Measurements from ENCODE around the gene MTFR1L. TPM values are rescaled to one million over a fixed set of nuclear protein-coding genes. Genes with fewer than 3 reads are reported as not detected.

MTFR1L gene
- total and polyA plus RNA-seq, 9 of the 15 experiments (the other 6 are each of a cell fraction or from before 2014, with no cell fraction given), result 41.4 to 98.5 (median 53.7) TPM

DNA sequence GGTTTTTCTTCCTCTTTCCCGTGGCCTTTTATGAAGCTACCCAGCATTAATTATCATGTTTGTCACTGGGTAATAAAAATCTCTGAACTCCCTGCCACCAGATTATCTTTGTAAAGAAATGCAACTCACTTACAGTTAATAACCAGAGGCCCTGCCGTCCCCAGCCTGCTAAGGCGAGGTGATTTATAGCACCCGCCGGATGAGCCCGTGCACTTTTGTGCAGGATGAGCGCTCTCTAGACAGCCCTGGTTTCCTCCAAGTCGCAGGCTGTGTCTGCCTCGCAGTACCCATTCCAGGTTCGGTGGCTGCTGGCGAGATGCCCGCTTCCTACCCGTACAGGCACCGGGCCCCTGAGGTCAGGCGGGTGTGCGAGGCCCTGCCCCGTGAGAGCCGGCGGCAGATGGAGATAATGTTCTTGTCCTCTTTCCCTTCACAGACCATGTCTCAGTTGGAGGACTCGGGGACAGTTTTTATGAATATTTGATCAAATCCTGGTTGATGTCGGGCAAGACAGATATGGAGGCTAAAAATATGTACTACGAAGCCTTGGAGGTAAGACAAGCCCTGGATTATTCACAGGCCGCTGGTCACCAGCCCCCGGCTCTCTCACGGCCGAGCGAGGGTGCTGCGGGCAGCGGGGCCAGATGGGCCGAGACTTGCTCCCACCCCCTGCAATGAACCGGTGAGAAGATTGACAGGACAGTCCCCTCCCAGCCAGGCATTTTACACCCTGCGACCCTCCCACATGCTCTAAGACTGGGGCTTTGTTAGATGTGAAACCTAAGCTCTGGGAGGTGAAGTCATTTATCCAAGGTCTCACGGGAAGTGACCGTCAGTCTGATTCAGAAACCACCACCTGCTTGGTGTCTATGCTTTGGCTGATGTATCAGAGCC is 48.3 kb upstream of the MTFR1L start:
- ATAC-seq (peak; percentile 75), FAIRE-seq (no peak), DNase-seq (ENCODE audit: extremely low read depth in 1 of 4, low spot score in 3 of 4) (no peak)
- H3K9ac ChIP-seq (ENCODE audit: insufficient read depth in 1 of 2, low read depth in 2 of 2, low read length in 2 of 2), result peak overlapping the region in 1 of 2 experiments; percentile 56; a peak in 2 of 4 replicates
- no peaks in the 10 kb centered on the region for H3K79me2 ChIP-seq (ENCODE audit: control insufficient read depth, insufficient read depth, low read length)
- H3K4me1 ChIP-seq (replicated peaks in 1 of 2; ENCODE audit: control insufficient read depth in 2 of 2, insufficient read depth in 2 of 2, low read length in 2 of 2), result peaks cover 0 to 30% of the 10 kb centered on the region in 2 experiments; a peak in 3 of 5 replicates
- H3K36me3 ChIP-seq (ENCODE audit: control insufficient read depth, insufficient read depth, low read length), result no peaks in the 10 kb centered on the region
- no peaks in the 10 kb centered on the region; the same call in 1 of the 2 replicates for H3K9me3 ChIP-seq (replicated peaks; ENCODE audit: control insufficient read depth, insufficient read depth, low read depth, low read length)
- no peak overlapping the region for H2AFZ ChIP-seq (ENCODE audit: low read depth, low read length)
- H3K4me2 ChIP-seq (ENCODE audit: insufficient read depth, low read length), result no peak overlapping the region
- CTCF ChIA-PET (ENCODE audit: low intra/inter-chr PET ratio), result no interaction called here
- WGBS (ENCODE audit: insufficient coverage, low coverage, missing lambda C conversion rate), result 20% methylated on average over 34 of the region's 34 CpGs
- H4K20me1 ChIP-seq (replicated peaks; ENCODE audit: control insufficient read depth, insufficient read depth, low read length), result peaks cover 7% of the 10 kb centered on the region; the same call in 1 of the 2 replicates
- H3K4me3 ChIP-seq, result no peak overlapping the region
- intact Hi-C loops (cut with micrococcal nuclease) (no loop called here), in situ Hi-C loops (cut with MboI) (no loop called here)
- no TSS peak for BruUV-seq (replicated peaks)
- peaks cover 4 to 36% of the 10 kb centered on the region in 2 experiments; a peak in 4 of 5 replicates for H3K27me3 ChIP-seq (ENCODE audit: control insufficient read depth in 2 of 2, insufficient read depth in 2 of 2, low read length in 2 of 2)
- no peak overlapping the region for H3K27ac ChIP-seq (ENCODE audit: extremely low read depth, low read depth, low read length)
- POLR2A ChIA-PET, result interaction anchor here (0.8 to 2.1 kb wide), 3 partner anchors 12 to 222 kb away, joined by 3 to 8 read pairs (median 3); no protein-coding TSS in a partner anchor
- H3K9me1 ChIP-seq (ENCODE audit: control insufficient read depth, insufficient read depth, low read length), result no peaks in the 10 kb centered on the region
- TF ChIP-seq, protein P1, sequence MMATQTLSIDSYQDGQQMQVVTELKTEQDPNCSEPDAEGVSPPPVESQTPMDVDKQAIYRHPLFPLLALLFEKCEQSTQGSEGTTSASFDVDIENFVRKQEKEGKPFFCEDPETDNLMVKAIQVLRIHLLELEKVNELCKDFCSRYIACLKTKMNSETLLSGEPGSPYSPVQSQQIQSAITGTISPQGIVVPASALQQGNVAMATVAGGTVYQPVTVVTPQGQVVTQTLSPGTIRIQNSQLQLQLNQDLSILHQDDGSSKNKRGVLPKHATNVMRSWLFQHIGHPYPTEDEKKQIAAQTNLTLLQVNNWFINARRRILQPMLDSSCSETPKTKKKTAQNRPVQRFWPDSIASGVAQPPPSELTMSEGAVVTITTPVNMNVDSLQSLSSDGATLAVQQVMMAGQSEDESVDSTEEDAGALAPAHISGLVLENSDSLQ (IDR thresholded peaks at IDR 0.05), result peak; percentile 92
- no peak for TF ChIP-seq SREBF1 (IDR thresholded peaks at IDR 0.05; ENCODE audit: borderline replicate concordance, low read depth, low read length)
- no peak for TF ChIP-seq SRF (CRISPR knock-in tag; IDR thresholded peaks at IDR 0.05)
- peak; percentile 58; the same call in 1 of the 2 replicates for TF ChIP-seq BHLHE40 (IDR thresholded peaks at IDR 0.05; ENCODE audit: low read length)
- no peak for TF ChIP-seq RBM15 (IDR thresholded peaks at IDR 0.05; ENCODE audit: insufficient read depth, low read length)
- TF ChIP-seq, protein P2, sequence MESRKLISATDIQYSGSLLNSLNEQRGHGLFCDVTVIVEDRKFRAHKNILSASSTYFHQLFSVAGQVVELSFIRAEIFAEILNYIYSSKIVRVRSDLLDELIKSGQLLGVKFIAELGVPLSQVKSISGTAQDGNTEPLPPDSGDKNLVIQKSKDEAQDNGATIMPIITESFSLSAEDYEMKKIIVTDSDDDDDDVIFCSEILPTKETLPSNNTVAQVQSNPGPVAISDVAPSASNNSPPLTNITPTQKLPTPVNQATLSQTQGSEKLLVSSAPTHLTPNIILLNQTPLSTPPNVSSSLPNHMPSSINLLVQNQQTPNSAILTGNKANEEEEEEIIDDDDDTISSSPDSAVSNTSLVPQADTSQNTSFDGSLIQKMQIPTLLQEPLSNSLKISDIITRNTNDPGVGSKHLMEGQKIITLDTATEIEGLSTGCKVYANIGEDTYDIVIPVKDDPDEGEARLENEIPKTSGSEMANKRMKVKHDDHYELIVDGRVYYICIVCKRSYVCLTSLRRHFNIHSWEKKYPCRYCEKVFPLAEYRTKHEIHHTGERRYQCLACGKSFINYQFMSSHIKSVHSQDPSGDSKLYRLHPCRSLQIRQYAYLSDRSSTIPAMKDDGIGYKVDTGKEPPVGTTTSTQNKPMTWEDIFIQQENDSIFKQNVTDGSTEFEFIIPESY (CRISPR knock-in tag; IDR thresholded peaks at IDR 0.05), result peak; percentile 20; the same call in 1 of the 2 replicates
- no peak for TF ChIP-seq ZNF224 (CRISPR knock-in tag; IDR thresholded peaks at IDR 0.05)
- TF ChIP-seq, protein P3, sequence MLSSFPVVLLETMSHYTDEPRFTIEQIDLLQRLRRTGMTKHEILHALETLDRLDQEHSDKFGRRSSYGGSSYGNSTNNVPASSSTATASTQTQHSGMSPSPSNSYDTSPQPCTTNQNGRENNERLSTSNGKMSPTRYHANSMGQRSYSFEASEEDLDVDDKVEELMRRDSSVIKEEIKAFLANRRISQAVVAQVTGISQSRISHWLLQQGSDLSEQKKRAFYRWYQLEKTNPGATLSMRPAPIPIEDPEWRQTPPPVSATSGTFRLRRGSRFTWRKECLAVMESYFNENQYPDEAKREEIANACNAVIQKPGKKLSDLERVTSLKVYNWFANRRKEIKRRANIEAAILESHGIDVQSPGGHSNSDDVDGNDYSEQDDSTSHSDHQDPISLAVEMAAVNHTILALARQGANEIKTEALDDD (IDR thresholded peaks at IDR 0.05), result peak; percentile 54; the same call in 1 of the 2 replicates
- no peak for TF ChIP-seq HNRNPUL1 (IDR thresholded peaks at IDR 0.05; ENCODE audit: low read length)
- TF ChIP-seq NBN (IDR thresholded peaks at IDR 0.05; ENCODE audit: low read depth), result no peak
- TF ChIP-seq, protein P4, sequence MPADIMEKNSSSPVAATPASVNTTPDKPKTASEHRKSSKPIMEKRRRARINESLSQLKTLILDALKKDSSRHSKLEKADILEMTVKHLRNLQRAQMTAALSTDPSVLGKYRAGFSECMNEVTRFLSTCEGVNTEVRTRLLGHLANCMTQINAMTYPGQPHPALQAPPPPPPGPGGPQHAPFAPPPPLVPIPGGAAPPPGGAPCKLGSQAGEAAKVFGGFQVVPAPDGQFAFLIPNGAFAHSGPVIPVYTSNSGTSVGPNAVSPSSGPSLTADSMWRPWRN (IDR thresholded peaks at IDR 0.05; ENCODE audit: low read depth), result peak; percentile 66; the same call in 1 of the 2 replicates
- TF ChIP-seq RCOR1 (IDR thresholded peaks at IDR 0.05; ENCODE audit: borderline replicate concordance in 1 of 2, low read depth in 2 of 2, low read length in 2 of 2), result peak in 1 of 2 experiments; percentile 79; a peak in 2 of 4 replicates
- TF ChIP-seq CXXC5 (CRISPR knock-in tag; IDR thresholded peaks at IDR 0.05), result no peak
- TF ChIP-seq NR2C2 (CRISPR knock-in tag; IDR thresholded peaks at IDR 0.05), result 0 out of 2 replicates have a peak, but pooled peaks have one; percentile 26
- peak; percentile 38; the same call in 1 of the 2 replicates for TF ChIP-seq NR2C2 (tag; IDR thresholded peaks at IDR 0.05)
- TF ChIP-seq EZH2 (IDR thresholded peaks at IDR 0.05; ENCODE audit: borderline replicate concordance, low read depth, low read length), result no peak
